Measurements from ENCODE around the gene GLDC.

GLDC gene

GRCh38 chr9:6584881-6585597, 60.5 kb downstream of the GLDC start:
- peaks cover 56% of the 10 kb centered on the region for H3K36me3 ChIP-seq (ENCODE audit: control insufficient read depth, low read depth, low read length)
- H3K27me3 ChIP-seq (ENCODE audit: control insufficient read depth, insufficient read depth, low read length): no peaks in the 10 kb centered on the region
- H3K27ac ChIP-seq (ENCODE audit: low read length): no peak overlapping the region
- H3K4me3 ChIP-seq (ENCODE audit: low read length): no peak overlapping the region
- H3K9ac ChIP-seq (ENCODE audit: low read length): no peak overlapping the region
- H3K4me1 ChIP-seq (ENCODE audit: control insufficient read depth, low read depth, low read length): no peaks in the 10 kb centered on the region
- no peaks in the 10 kb centered on the region for H3K9me3 ChIP-seq (ENCODE audit: control insufficient read depth, low read depth, low read length)

GRCh38 chr9:6581253-6581652, 64.3 kb downstream of the GLDC start:
- Histone ChIP-seq H3K36me3 (ENCODE audit: control insufficient read depth, low read depth, low read length) (peaks cover 37% of the 10 kb centered on the region), H3K27me3 (ENCODE audit: control insufficient read depth, insufficient read depth, low read length) (no peaks in the 10 kb centered on the region), H3K27ac (ENCODE audit: low read length) (no peak overlapping the region), H3K9ac (ENCODE audit: low read length) (no peak overlapping the region), H3K4me1 (ENCODE audit: control insufficient read depth, low read depth, low read length) (no peaks in the 10 kb centered on the region), H3K4me3 (ENCODE audit: low read length) (no peak overlapping the region), H3K9me3 (ENCODE audit: control insufficient read depth, low read depth, low read length) (no peaks in the 10 kb centered on the region)

- peaks cover 27% of the 10 kb centered on the region for H3K36me3 ChIP-seq (ENCODE audit: control insufficient read depth, low read depth, low read length)
- H3K9ac ChIP-seq (ENCODE audit: low read length): no peak overlapping the region
- H3K27ac ChIP-seq (ENCODE audit: low read length): no peak overlapping the region
- H3K27me3 ChIP-seq (ENCODE audit: control insufficient read depth, insufficient read depth, low read length): no peaks in the 10 kb centered on the region
- no peak overlapping the region for H3K4me3 ChIP-seq (ENCODE audit: low read length)
- no peaks in the 10 kb centered on the region for H3K4me1 ChIP-seq (ENCODE audit: control insufficient read depth, low read depth, low read length)
- H3K9me3 ChIP-seq (ENCODE audit: control insufficient read depth, low read depth, low read length): no peaks in the 10 kb centered on the region
These were observed 65.9 kb downstream of the GLDC start for GRCh38 chr9:6579613-6580012.

- H3K4me3 ChIP-seq (ENCODE audit: low read length): no peak overlapping the region
- H3K36me3 ChIP-seq (ENCODE audit: control insufficient read depth, low read depth, low read length): peaks cover 8% of the 10 kb centered on the region
- no peak overlapping the region for H3K27ac ChIP-seq (ENCODE audit: low read length)
- H3K9me3 ChIP-seq (ENCODE audit: control insufficient read depth, low read depth, low read length): no peaks in the 10 kb centered on the region
- no peaks in the 10 kb centered on the region for H3K27me3 ChIP-seq (ENCODE audit: control insufficient read depth, insufficient read depth, low read length)
- no peaks in the 10 kb centered on the region for H3K4me1 ChIP-seq (ENCODE audit: control insufficient read depth, low read depth, low read length)
- no peak overlapping the region for H3K9ac ChIP-seq (ENCODE audit: low read length)
These were observed 68.5 kb downstream of the GLDC start for GRCh38 chr9:6576987-6577386.

GRCh38 chr9:6575324-6576034, 70.0 kb downstream of the GLDC start:
- no peaks in the 10 kb centered on the region for H3K9me3 ChIP-seq (ENCODE audit: control insufficient read depth, low read depth, low read length)
- no peak overlapping the region for H3K4me3 ChIP-seq (ENCODE audit: low read length)
- no peaks in the 10 kb centered on the region for H3K27me3 ChIP-seq (ENCODE audit: control insufficient read depth, insufficient read depth, low read length)
- H3K9ac ChIP-seq (ENCODE audit: low read length): no peak overlapping the region
- H3K4me1 ChIP-seq (ENCODE audit: control insufficient read depth, low read depth, low read length): no peaks in the 10 kb centered on the region
- no peak overlapping the region for H3K27ac ChIP-seq (ENCODE audit: low read length)
- no peaks in the 10 kb centered on the region for H3K36me3 ChIP-seq (ENCODE audit: control insufficient read depth, low read depth, low read length)

- Histone ChIP-seq H3K36me3 (ENCODE audit: control insufficient read depth, low read depth, low read length) (peaks cover 23% of the 10 kb centered on the region), H3K4me3 (ENCODE audit: low read length) (no peak overlapping the region), H3K9ac (ENCODE audit: low read length) (no peak overlapping the region), H3K9me3 (ENCODE audit: control insufficient read depth, low read depth, low read length) (no peaks in the 10 kb centered on the region), H3K4me1 (ENCODE audit: control insufficient read depth, low read depth, low read length) (no peaks in the 10 kb centered on the region), H3K27me3 (ENCODE audit: control insufficient read depth, insufficient read depth, low read length) (no peaks in the 10 kb centered on the region), H3K27ac (ENCODE audit: low read length) (no peak overlapping the region)
These were observed 78.4 kb downstream of the GLDC start for GRCh38 chr9:6567140-6567591.

GRCh38 chr9:6566409-6567139, 79.0 kb downstream of the GLDC start:
- Histone ChIP-seq H3K4me3 (ENCODE audit: low read length) (no peak overlapping the region), H3K4me1 (ENCODE audit: control insufficient read depth, low read depth, low read length) (no peaks in the 10 kb centered on the region), H3K27me3 (ENCODE audit: control insufficient read depth, insufficient read depth, low read length) (no peaks in the 10 kb centered on the region), H3K9me3 (ENCODE audit: control insufficient read depth, low read depth, low read length) (no peaks in the 10 kb centered on the region), H3K36me3 (ENCODE audit: control insufficient read depth, low read depth, low read length) (peaks cover 25% of the 10 kb centered on the region), H3K27ac (ENCODE audit: low read length) (no peak overlapping the region), H3K9ac (ENCODE audit: low read length) (no peak overlapping the region)

GRCh38 chr9:6565312-6565711, 80.2 kb downstream of the GLDC start:
- Histone ChIP-seq H3K9ac (ENCODE audit: low read length) (no peak overlapping the region), H3K4me1 (ENCODE audit: control insufficient read depth, low read depth, low read length) (no peaks in the 10 kb centered on the region), H3K27me3 (ENCODE audit: control insufficient read depth, insufficient read depth, low read length) (no peaks in the 10 kb centered on the region), H3K9me3 (ENCODE audit: control insufficient read depth, low read depth, low read length) (no peaks in the 10 kb centered on the region), H3K27ac (ENCODE audit: low read length) (no peak overlapping the region), H3K4me3 (ENCODE audit: low read length) (no peak overlapping the region), H3K36me3 (ENCODE audit: control insufficient read depth, low read depth, low read length) (peaks cover 25% of the 10 kb centered on the region)

GRCh38 chr9:6564868-6565267, 80.7 kb downstream of the GLDC start:
- no peak overlapping the region for H3K27ac ChIP-seq (ENCODE audit: low read length)
- H3K4me3 ChIP-seq (ENCODE audit: low read length): no peak overlapping the region
- peaks cover 29% of the 10 kb centered on the region for H3K36me3 ChIP-seq (ENCODE audit: control insufficient read depth, low read depth, low read length)
- no peaks in the 10 kb centered on the region for H3K4me1 ChIP-seq (ENCODE audit: control insufficient read depth, low read depth, low read length)
- no peaks in the 10 kb centered on the region for H3K27me3 ChIP-seq (ENCODE audit: control insufficient read depth, insufficient read depth, low read length)
- H3K9me3 ChIP-seq (ENCODE audit: control insufficient read depth, low read depth, low read length): no peaks in the 10 kb centered on the region
- H3K9ac ChIP-seq (ENCODE audit: low read length): no peak overlapping the region

- Histone ChIP-seq H3K4me1 (ENCODE audit: control insufficient read depth, low read depth, low read length) (no peaks in the 10 kb centered on the region), H3K27ac (ENCODE audit: low read length) (no peak overlapping the region), H3K36me3 (ENCODE audit: control insufficient read depth, low read depth, low read length) (peaks cover 29% of the 10 kb centered on the region)
These were observed 81.2 kb downstream of the GLDC start for GRCh38 chr9:6564360-6564759.

GRCh38 chr9:6562871-6563430, 82.6 kb downstream of the GLDC start:
- H3K9me3 ChIP-seq (ENCODE audit: control insufficient read depth, low read depth, low read length): no peaks in the 10 kb centered on the region
- H3K4me1 ChIP-seq (ENCODE audit: control insufficient read depth, low read depth, low read length): peaks cover 10% of the 10 kb centered on the region

More at GRCh38 chr9:6564360-6564759, 81.2 kb downstream of the GLDC start:
- no peak overlapping the region for H3K9ac ChIP-seq (ENCODE audit: low read length)
- no peaks in the 10 kb centered on the region for H3K27me3 ChIP-seq (ENCODE audit: control insufficient read depth, insufficient read depth, low read length)
- H3K4me3 ChIP-seq (ENCODE audit: low read length): no peak overlapping the region
- H3K9me3 ChIP-seq (ENCODE audit: control insufficient read depth, low read depth, low read length): no peaks in the 10 kb centered on the region

More at GRCh38 chr9:6562871-6563430, 82.6 kb downstream of the GLDC start:
- no peak overlapping the region for H3K9ac ChIP-seq (ENCODE audit: low read length)
- H3K27me3 ChIP-seq (ENCODE audit: control insufficient read depth, insufficient read depth, low read length): no peaks in the 10 kb centered on the region
- H3K27ac ChIP-seq (ENCODE audit: low read length): no peak overlapping the region
- peaks cover 29% of the 10 kb centered on the region for H3K36me3 ChIP-seq (ENCODE audit: control insufficient read depth, low read depth, low read length)
- no peak overlapping the region for H3K4me3 ChIP-seq (ENCODE audit: low read length)

Data from iPS-18a (cell line).